GM13976 (cell line): ENCODE measurements around the gene TIAM1.

Experiments used
- DNase-seq: peaks from one replicate; pipeline ENCODE4 v3.0.0; 2012; ENCODE audit warnings: low spot score
- CTCF ChIP-seq: IDR thresholded peaks from 2 replicates; pipeline ENCODE4 v1.5.1; 2012; ENCODE audit warnings: borderline replicate concordance, mild to moderate bottlenecking; ENCODE audit not compliant: insufficient read depth; ENCODE audit errors: extremely low read depth, missing control alignments, control extremely low read depth
- in situ Hi-C: fragments of 300-500 bp; cut with MboI; formaldehyde crosslinking; loops from one replicate; pipeline ENCODE4 v1.12.0; 2022; ENCODE audit warnings: low sequenced_read_pairs, mixed read lengths, inconsistent platforms; ENCODE audit not compliant: unreplicated experiment

Gene TIAM1

GRCh38 chr21:31137960-31138359 is 206.1 kb downstream of the TIAM1 start:
- in situ Hi-C loops = no loop called here
- no peak for TF ChIP-seq CTCF
- no peak for DNase-seq

DNA sequence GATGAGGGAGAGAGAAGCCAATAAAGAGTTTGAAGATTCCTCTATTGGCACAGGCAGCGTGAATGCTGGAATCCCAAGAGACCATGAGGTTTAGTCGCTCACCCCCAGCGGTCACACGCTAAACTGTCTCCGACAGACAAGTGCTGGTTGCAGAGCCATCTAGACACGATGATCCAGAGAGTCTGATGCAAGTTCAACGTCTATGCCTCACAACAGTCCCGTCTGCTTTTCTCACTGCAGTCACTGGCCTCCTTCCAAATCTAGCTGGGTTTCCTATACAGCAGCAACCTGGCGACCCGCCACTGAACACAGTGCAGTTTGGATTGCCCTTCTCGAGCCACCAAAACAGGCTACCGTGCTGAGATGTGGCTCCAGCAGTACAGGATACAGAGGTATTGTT is 207.2 kb downstream of the TIAM1 start:
- no peak for DNase-seq
- no peak for TF ChIP-seq CTCF
- in situ Hi-C loops = no loop called here

DNA sequence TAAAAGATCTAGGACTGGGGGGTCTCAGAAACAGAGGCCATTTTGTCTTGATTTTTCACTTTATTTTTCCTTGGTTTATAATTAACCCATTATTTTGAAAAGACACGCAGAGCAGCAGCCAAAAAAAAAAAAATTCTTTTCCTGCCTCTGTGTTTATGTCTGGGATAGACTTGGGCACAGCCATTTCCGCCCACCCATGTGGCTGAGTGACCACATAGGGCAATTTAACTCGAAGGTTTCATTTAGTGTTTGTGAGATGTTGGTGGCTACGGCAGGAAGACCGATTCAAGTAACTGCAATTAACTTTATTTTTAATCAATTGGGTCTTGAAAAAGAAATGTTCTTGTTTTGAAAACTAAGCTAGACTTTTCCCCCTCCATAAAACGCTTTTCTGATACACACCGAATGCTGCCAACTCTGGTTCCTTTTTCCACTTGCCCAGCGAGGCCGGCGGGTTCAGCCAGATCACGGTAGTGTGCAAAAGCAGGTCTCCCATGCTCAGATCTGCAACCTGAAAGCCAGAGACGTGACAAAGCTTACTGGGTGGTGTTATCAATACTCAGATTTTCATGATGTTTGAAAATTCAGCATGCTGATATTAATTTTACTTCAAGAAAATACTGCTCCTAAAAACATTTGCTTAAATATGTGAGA is 208.4 kb downstream of the TIAM1 start:
- no peak for DNase-seq
- in situ Hi-C loops = no loop called here
- no peak for TF ChIP-seq CTCF

- DNase-seq = no peak
- TF ChIP-seq CTCF = no peak
- in situ Hi-C loops = no loop called here
Measured at GRCh38 chr21:31133243-31133830, 210.7 kb downstream of the TIAM1 start.

GRCh38 chr21:31132574-31133242 is 211.4 kb downstream of the TIAM1 start:
- no peak for TF ChIP-seq CTCF
- in situ Hi-C loops = no loop called here
- DNase-seq = no peak

GRCh38 chr21:31130821-31131220 is 213.2 kb downstream of the TIAM1 start:
- DNase-seq = no peak
- TF ChIP-seq CTCF = no peak
- in situ Hi-C loops = no loop called here
